Activated naive CD8-positive, alpha-beta T cell treated with anti-CD3 and anti-CD28 coated beads, Interleukin-2, amount 10 ng/mL, durations not matched to agents 7 days and 5 days (primary cell): ENCODE data around the gene QPCT. TPM values are rescaled to one million over a fixed set of nuclear protein-coding genes. Genes with fewer than 3 reads are reported as not detected.
A peak's percentile ranks its signal among the peaks of the same experiment; 100 is the strongest.

ENCODE experiments used
- ATAC-seq: fragments of 150-1000 bp; cut with Tn5 transposase; one replicate; pipeline ENCODE4 v1.10.0; 2021; ENCODE audit warnings: low read depth, moderate library complexity
- POLR2A ChIA-PET: fragments of 350-600 bp; sonication (Branson Sonifier 250); formaldehyde crosslinking; loops from one replicate; lab custom pipeline; 2021; ENCODE audit warnings: antibody characterized with exemption; lab: Charles Lee
- DNase-seq: peaks from one replicate; pipeline ENCODE4 v3.0.0; 2021
- H3K27ac Mint-ChIP-seq: one replicate; pipeline ENCODE4 v1.8.0; 2022; ENCODE audit warnings: mild to moderate bottlenecking, mixed read lengths
- H3K27me3 Mint-ChIP-seq: one replicate; pipeline ENCODE4 v1.8.0; 2022; ENCODE audit warnings: mild to moderate bottlenecking, moderate library complexity, mixed read lengths
- H3K36me3 Mint-ChIP-seq: one replicate; pipeline ENCODE4 v1.8.0; 2021; ENCODE audit warnings: mild to moderate bottlenecking, mixed read lengths
- H3K4me1 Mint-ChIP-seq: one replicate; pipeline ENCODE4 v1.8.0; 2021; ENCODE audit warnings: mixed read lengths
- H3K4me3 Mint-ChIP-seq: one replicate; pipeline ENCODE4 v1.8.0; 2022; ENCODE audit warnings: mild to moderate bottlenecking, moderate library complexity, mixed read lengths
- H3K9me3 Mint-ChIP-seq: one replicate; pipeline ENCODE4 v1.8.0; 2021; ENCODE audit warnings: mixed read lengths
- total RNA-seq, 2 experiments: library from RNA; stranded (reverse); gene quantifications; one replicate each; pipeline ENCODE4 v1.2.3, GENCODE V29; 2021

Gene QPCT
- total RNA-seq, 2 experiments from 2014 or later = 0.50 to 1.1 TPM

- no peaks in the 10 kb centered on the region for H3K4me1 Mint-ChIP-seq
- H3K36me3 Mint-ChIP-seq = no peaks in the 10 kb centered on the region
- DNase-seq (no peak), ATAC-seq (no peak)
- no peak overlapping the region for H3K4me3 Mint-ChIP-seq
- POLR2A ChIA-PET = no interaction called here
- peaks cover 84% of the 10 kb centered on the region for H3K27me3 Mint-ChIP-seq
- no peaks in the 10 kb centered on the region for H3K9me3 Mint-ChIP-seq
- no peak overlapping the region for H3K27ac Mint-ChIP-seq
These were observed 11.3 kb downstream of the QPCT start for GRCh38 chr2:37355735-37356134.

- Mint-ChIP-seq H3K4me3 (no peak overlapping the region), H3K27ac (no peak overlapping the region), H3K27me3 (peaks cover 84% of the 10 kb centered on the region), H3K9me3 (no peaks in the 10 kb centered on the region), H3K36me3 (no peaks in the 10 kb centered on the region), H3K4me1 (no peaks in the 10 kb centered on the region)
- DNase-seq (no peak), ATAC-seq (no peak)
- POLR2A ChIA-PET = no interaction called here
These were observed 11.9 kb downstream of the QPCT start for GRCh38 chr2:37356299-37356698.

GRCh38 chr2:37357069-37357468, 12.6 kb downstream of the QPCT start:
- ATAC-seq = no peak
- no peak overlapping the region for H3K4me3 Mint-ChIP-seq
- POLR2A ChIA-PET = no interaction called here

GRCh38 chr2:37357530-37357929, 13.1 kb downstream of the QPCT start:
- H3K9me3 Mint-ChIP-seq = no peaks in the 10 kb centered on the region
- no peak for DNase-seq
- H3K36me3 Mint-ChIP-seq = no peaks in the 10 kb centered on the region
- H3K27ac Mint-ChIP-seq = no peak overlapping the region
- no peaks in the 10 kb centered on the region for H3K4me1 Mint-ChIP-seq
- POLR2A ChIA-PET = no interaction called here
- no peak for ATAC-seq
- peaks cover 90% of the 10 kb centered on the region for H3K27me3 Mint-ChIP-seq
- no peak overlapping the region for H3K4me3 Mint-ChIP-seq

More at GRCh38 chr2:37357069-37357468, 12.6 kb downstream of the QPCT start:
- Mint-ChIP-seq H3K9me3 (no peaks in the 10 kb centered on the region), H3K27ac (no peak overlapping the region), H3K27me3 (peaks cover 89% of the 10 kb centered on the region), H3K36me3 (no peaks in the 10 kb centered on the region), H3K4me1 (no peaks in the 10 kb centered on the region)
- no peak for DNase-seq

GRCh38 chr2:37358466-37358865, 14.0 kb downstream of the QPCT start:
- POLR2A ChIA-PET = interaction anchor here (0.5 to 0.6 kb wide), 2 partner anchors 13 to 167 kb away, joined by 3 read pairs; no protein-coding TSS in a partner anchor
- Mint-ChIP-seq H3K9me3 (no peaks in the 10 kb centered on the region), H3K36me3 (no peaks in the 10 kb centered on the region), H3K27me3 (peaks cover 86% of the 10 kb centered on the region), H3K4me3 (no peak overlapping the region), H3K27ac (no peak overlapping the region), H3K4me1 (no peaks in the 10 kb centered on the region)
- DNase-seq (no peak), ATAC-seq (no peak)

GRCh38 chr2:37361216-37361815, 16.9 kb downstream of the QPCT start:
- DNase-seq (no peak), ATAC-seq (no peak)
- POLR2A ChIA-PET = no interaction called here
- H3K4me1 Mint-ChIP-seq = peaks cover 2% of the 10 kb centered on the region
- H3K27me3 Mint-ChIP-seq = peaks cover 62% of the 10 kb centered on the region
- no peaks in the 10 kb centered on the region for H3K36me3 Mint-ChIP-seq
- no peak overlapping the region for H3K27ac Mint-ChIP-seq
- H3K4me3 Mint-ChIP-seq = no peak overlapping the region
- no peaks in the 10 kb centered on the region for H3K9me3 Mint-ChIP-seq

GRCh38 chr2:37361994-37362698, 17.7 kb downstream of the QPCT start:
- ATAC-seq (no peak), DNase-seq (no peak)
- H3K36me3 Mint-ChIP-seq = no peaks in the 10 kb centered on the region
- POLR2A ChIA-PET = no interaction called here
- H3K4me1 Mint-ChIP-seq = peaks cover 10% of the 10 kb centered on the region
- no peak overlapping the region for H3K4me3 Mint-ChIP-seq
- no peaks in the 10 kb centered on the region for H3K9me3 Mint-ChIP-seq
- peaks cover 55% of the 10 kb centered on the region for H3K27me3 Mint-ChIP-seq
- H3K27ac Mint-ChIP-seq = no peak overlapping the region

- Mint-ChIP-seq H3K9me3 (no peaks in the 10 kb centered on the region), H3K4me1 (peaks cover 21% of the 10 kb centered on the region), H3K4me3 (no peak overlapping the region), H3K36me3 (no peaks in the 10 kb centered on the region), H3K27ac (no peak overlapping the region), H3K27me3 (peaks cover 41% of the 10 kb centered on the region)
- DNase-seq = no peak
- no peak for ATAC-seq
- POLR2A ChIA-PET = no interaction called here
These were observed 19.9 kb downstream of the QPCT start for GRCh38 chr2:37364351-37364750.

GRCh38 chr2:37365669-37366068, 21.2 kb downstream of the QPCT start:
- H3K9me3 Mint-ChIP-seq = no peaks in the 10 kb centered on the region
- H3K27me3 Mint-ChIP-seq = peaks cover 37% of the 10 kb centered on the region
- no peak for ATAC-seq
- H3K27ac Mint-ChIP-seq = no peak overlapping the region
- no peak overlapping the region for H3K4me3 Mint-ChIP-seq
- no peaks in the 10 kb centered on the region for H3K36me3 Mint-ChIP-seq
- no peak for DNase-seq
- POLR2A ChIA-PET = no interaction called here
- peaks cover 21% of the 10 kb centered on the region for H3K4me1 Mint-ChIP-seq

- peaks cover 35% of the 10 kb centered on the region for H3K27me3 Mint-ChIP-seq
- peak; percentile 48 for ATAC-seq
- POLR2A ChIA-PET = interaction anchor here (0.6 kb wide), 1 partner anchor 659 kb away, joined by 3 read pairs; no protein-coding TSS in a partner anchor
These were observed 22.3 kb downstream of the QPCT start for GRCh38 chr2:37366773-37367172.

GRCh38 chr2:37367310-37367709, 22.9 kb downstream of the QPCT start:
- peaks cover 21% of the 10 kb centered on the region for H3K4me1 Mint-ChIP-seq
- no peaks in the 10 kb centered on the region for H3K36me3 Mint-ChIP-seq
- ATAC-seq (no peak), DNase-seq (no peak)
- H3K27me3 Mint-ChIP-seq = peaks cover 35% of the 10 kb centered on the region
- H3K9me3 Mint-ChIP-seq = no peaks in the 10 kb centered on the region
- no peak overlapping the region for H3K27ac Mint-ChIP-seq
- no peak overlapping the region for H3K4me3 Mint-ChIP-seq
- POLR2A ChIA-PET = interaction anchor here (0.9 kb wide), 1 partner anchor 10 kb away, joined by 3 read pairs; no protein-coding TSS in a partner anchor

More at GRCh38 chr2:37366773-37367172, 22.3 kb downstream of the QPCT start:
- no peaks in the 10 kb centered on the region for H3K9me3 Mint-ChIP-seq
- peak overlapping the region; percentile 33 for H3K4me3 Mint-ChIP-seq
- DNase-seq = no peak
- H3K4me1 Mint-ChIP-seq = peaks cover 21% of the 10 kb centered on the region
- H3K27ac Mint-ChIP-seq = no peak overlapping the region
- no peaks in the 10 kb centered on the region for H3K36me3 Mint-ChIP-seq

GRCh38 chr2:37367984-37368383, 23.6 kb downstream of the QPCT start:
- DNase-seq (no peak), ATAC-seq (peak; percentile 45)
- H3K4me3 Mint-ChIP-seq = no peak overlapping the region
- H3K36me3 Mint-ChIP-seq = no peaks in the 10 kb centered on the region
- H3K4me1 Mint-ChIP-seq = peaks cover 21% of the 10 kb centered on the region
- POLR2A ChIA-PET = interaction anchor here (0.9 kb wide), 1 partner anchor 9 kb away, joined by 3 read pairs; no protein-coding TSS in a partner anchor
- no peak overlapping the region for H3K27ac Mint-ChIP-seq
- H3K9me3 Mint-ChIP-seq = no peaks in the 10 kb centered on the region
- H3K27me3 Mint-ChIP-seq = peaks cover 36% of the 10 kb centered on the region

- H3K27ac Mint-ChIP-seq = no peak overlapping the region
- no peaks in the 10 kb centered on the region for H3K9me3 Mint-ChIP-seq
- POLR2A ChIA-PET = no interaction called here
- H3K4me3 Mint-ChIP-seq = no peak overlapping the region
- peaks cover 54% of the 10 kb centered on the region for H3K27me3 Mint-ChIP-seq
- no peaks in the 10 kb centered on the region for H3K36me3 Mint-ChIP-seq
- ATAC-seq = no peak
- peaks cover 23% of the 10 kb centered on the region for H3K4me1 Mint-ChIP-seq
- no peak for DNase-seq
These were observed 26.2 kb downstream of the QPCT start for GRCh38 chr2:37370666-37371065.

- peaks cover 25% of the 10 kb centered on the region for H3K4me1 Mint-ChIP-seq
- H3K9me3 Mint-ChIP-seq = no peaks in the 10 kb centered on the region
- DNase-seq = no peak
- no peak for ATAC-seq
- no peak overlapping the region for H3K27ac Mint-ChIP-seq
- H3K4me3 Mint-ChIP-seq = no peak overlapping the region
- POLR2A ChIA-PET = no interaction called here
- H3K27me3 Mint-ChIP-seq = peaks cover 60% of the 10 kb centered on the region
- no peaks in the 10 kb centered on the region for H3K36me3 Mint-ChIP-seq
These were observed 27.6 kb downstream of the QPCT start for GRCh38 chr2:37372000-37372399.
